HG03521 (cell line): ENCODE measurements around the gene ELOVL6.
A peak's percentile ranks its signal among the peaks of the same experiment; 100 is the strongest.
"Not testable (repeated sequence)": the region's sequence is repeated elsewhere in the genome, so short reads cannot be mapped to it uniquely, and the experiment has no call there.

Experiments
- ATAC-seq: cut with Tn5 transposase; IDR thresholded peaks from one replicate; pipeline ENCODE4 v1.9.1; 2021; ENCODE audit warnings: mild to moderate bottlenecking, moderate library complexity; ENCODE audit not compliant: unreplicated experiment

Gene ELOVL6

DNA sequence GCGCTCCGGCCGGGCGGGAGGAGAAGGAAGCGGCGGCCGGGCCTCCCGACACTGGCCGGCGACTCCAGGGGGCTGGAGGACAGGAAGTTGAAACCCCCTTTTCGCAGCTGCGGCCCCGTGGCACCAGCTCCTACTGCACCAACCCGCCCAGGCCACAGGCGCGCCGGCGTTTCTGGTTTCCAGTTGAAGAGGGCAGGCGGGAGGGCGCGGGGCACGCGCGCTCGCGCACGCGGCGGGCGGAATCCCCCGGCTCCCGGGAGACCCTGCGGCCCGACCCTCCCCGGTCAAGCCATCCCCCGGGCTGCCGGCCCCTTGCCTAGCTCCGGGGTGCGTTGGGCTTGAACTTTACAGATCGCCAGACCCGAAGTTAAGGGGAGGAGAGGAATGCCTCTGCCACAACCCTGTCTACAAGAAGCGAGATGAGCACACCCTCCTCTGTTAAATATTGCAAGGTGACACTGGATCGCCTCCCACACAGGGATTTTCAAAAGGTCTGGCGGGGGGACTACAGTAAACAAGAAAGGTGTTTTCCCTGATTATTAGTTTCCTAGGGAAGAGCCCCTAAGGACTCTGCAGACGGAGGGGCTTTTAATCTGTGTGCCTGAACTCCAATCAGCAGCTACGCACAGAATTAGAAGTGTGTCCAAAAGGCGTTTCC, 1.4 kb downstream of the ELOVL6 start:
- ATAC-seq: peak; percentile 30

DNA sequence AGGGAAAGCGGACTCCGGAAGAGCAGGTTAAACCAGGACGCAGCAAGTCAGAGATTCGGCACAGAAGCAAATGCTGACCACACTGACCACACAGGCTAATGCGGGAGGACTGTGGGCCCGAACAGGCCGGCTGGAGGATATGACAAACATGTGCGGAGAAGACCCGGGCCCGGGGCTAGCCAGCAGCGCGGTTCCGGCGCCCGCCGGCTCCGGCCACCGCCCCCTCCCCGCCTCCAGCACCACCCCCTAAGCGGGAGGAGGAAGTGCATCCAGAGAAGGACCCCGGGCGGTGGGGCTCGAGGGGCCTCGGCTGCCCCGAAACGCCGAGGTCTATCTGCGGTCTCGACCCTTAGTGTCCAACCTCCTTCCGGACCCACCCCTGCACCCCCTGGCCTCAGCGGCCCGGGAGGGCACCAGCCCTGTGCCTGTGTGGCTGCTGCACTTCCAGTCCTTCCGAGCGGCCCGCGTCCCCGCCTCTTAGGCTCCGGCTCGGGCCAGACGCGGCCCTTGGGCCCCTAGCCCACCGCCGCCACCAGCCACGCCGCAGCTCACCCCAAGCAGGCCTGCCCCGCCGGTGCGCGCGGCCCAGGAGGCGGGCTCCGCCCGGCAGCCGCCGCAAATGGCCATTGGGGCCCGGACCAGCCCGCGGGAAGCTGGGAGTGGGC, 2.1 kb downstream of the ELOVL6 start:
- ATAC-seq: peak; percentile 18

DNA sequence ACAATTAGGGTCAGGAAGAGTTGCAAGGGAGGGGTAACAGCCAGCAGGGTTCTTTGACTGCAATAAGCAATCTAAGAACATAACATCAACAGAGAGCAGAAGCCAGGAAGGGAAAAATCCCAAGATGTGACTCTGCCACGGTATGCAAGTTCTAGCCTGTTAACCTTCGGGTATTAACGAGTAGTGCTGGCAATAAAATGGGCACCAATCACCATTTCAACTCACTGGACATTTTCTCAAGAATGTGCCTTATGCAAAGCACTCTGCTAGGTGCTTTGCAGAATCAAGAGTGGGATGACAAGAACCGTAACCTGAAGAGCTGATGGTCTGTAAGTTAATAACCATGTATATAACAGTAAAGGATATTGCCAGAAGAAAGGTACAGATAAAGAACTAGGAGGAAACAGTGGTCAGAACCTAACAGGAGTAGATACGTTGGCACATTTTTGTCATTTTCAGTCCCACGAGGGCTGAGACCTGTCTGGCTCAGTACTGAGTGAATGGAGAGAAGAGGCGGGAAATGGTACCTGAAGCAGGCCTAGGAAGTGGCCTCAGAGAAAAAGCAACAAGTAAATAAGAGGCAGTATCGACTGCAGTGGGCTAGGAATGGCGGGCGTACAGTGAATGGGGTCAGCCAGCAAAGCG, 2.7 kb downstream of the ELOVL6 start:
- no peak for ATAC-seq

DNA sequence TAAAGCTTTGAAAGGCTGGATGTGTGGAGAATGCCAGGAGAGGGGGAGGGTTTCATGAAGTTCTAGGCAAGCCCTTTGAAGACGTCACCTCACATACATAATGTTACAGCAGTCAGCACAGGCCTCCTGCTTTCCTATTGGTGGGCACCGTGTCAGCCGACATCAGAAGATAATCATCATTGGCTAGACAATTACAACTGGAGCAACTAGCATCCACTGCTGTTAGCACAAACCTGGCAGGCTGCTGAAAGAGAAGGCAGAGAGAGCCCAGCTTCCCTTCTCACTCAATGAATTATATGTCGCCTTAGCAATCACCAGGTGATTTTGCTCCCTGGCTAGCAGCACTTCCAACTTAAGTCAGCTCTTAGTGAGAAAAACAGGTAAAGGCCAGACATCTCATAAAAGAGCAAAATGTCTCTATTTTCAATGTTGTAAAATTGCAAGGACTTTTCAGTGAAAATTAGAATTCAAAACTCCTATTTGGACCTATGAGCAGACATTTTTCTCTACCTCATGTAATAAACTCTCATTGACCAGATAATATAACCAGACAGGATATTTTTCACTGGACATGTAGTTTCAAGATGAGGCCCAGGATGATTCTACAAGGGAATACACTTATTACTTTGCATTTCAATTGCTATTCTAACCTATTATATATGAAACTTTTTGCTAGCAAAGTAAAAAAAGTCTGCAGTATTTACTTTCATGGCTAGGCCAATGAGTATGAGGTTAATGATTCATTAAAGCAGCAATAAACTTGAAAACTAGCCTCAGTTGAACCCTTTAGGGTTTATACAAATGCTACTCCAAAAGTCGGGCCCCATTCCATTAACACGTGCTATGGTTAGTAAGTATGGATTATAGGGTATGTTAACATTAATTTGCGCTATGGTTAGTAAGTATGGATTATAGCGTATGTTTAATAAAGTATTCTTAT, 4.3 kb downstream of the ELOVL6 start:
- ATAC-seq: peak; percentile 84

DNA sequence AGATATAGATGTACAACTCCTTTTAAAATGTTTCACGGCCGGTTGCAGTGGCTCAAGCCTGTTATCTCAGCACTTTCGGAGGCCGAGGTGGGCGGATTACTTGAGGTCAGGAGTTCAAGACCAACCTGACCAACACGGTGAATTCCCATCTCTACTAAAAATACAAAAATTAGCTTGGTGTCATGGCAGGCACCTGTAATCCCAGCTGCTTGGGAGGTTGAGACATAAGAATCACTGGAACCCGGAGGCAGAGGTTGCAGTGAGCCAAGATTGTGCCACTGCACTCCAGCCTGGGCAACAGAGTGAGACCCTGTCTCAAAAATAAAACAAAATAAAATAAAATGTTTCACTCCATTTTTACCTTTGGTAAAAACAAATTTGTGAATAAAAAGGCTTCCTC, 5.1 kb downstream of the ELOVL6 start:
- not testable (repeated sequence) for ATAC-seq

DNA sequence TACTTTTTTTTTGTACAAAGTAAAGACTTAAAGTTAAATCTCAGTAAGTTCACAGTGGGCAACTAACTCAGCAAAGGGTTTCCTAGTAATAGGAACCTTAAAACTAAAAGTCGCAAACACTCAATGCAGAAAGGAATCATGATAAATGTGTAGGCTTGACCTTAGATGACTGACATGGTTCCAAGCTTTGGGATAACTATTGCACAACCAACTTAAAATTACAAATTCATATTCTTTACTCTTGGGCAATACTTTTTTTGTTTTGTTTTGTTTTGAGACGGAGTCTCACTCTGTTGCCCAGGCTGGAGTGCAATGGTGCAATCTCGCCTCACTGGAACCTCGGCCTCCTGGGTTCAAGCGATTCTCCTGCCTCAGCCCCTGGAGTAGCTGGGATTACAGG, 8.2 kb downstream of the ELOVL6 start:
- no peak for ATAC-seq

DNA sequence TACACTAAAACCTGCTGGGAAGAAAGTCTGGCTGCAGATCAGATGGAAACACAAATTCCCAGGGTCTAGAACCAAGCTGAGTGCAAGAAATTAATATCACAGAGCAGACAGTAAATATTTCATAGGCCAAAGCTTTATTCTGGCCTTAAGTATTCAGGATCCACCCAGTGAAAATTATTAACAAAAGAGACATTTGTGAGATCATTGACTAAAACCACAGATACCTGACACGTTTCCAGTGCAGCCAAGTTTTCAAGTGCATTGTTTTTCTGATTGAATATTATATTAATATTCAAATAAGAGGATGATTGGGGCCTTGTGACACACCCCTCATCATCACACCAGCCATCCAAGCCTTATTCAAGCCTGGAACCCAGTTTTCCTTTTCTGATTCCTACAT, 10.3 kb downstream of the ELOVL6 start:
- no peak for ATAC-seq

DNA sequence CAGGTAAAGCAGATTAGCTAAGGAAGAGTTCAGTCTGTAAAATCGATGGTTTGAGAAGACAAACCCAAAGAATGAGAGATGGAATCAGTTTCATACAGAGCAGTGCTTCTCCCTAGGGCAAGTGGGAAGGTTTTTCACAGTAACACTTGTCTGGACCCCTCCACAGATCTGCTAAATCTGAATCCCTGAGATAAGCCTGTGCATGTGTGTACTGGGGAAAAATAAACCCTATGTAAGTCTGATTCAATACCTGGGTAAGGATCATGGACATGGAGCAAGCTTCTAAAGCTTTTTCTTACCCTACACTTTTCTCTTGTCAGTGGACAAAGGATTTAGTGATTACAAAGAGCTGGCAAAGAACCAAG, 13.6 kb downstream of the ELOVL6 start:
- ATAC-seq: no peak

DNA sequence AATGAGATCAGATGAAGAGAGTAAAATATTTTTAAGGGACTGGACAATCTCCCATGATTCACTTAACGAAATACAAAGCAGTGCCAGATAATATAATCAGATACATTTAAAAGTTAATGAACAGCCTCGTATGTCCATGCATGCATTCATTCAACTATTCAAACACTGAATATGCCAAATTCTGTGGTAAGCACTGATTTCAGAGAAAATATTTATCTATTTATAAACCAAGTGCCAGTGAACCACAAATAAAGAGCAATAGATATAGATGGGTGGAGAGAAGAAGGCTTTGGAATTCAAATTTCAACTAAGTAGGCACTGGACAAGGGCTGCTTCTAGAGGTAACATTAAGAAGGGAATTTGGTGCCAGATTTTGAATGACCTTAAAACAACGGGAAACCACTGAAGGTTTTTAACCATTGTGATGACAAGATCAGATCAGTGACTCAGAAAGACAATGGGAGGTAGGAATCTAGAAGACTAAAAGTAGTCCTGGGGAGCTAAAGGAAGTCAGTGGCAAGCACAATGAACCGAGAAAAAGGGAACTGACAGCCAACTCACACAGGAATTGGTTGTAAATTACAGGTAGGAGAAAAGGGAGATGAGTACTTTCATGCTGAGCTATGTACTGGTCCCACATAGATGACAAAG, 14.2 kb downstream of the ELOVL6 start:
- ATAC-seq: no peak

DNA sequence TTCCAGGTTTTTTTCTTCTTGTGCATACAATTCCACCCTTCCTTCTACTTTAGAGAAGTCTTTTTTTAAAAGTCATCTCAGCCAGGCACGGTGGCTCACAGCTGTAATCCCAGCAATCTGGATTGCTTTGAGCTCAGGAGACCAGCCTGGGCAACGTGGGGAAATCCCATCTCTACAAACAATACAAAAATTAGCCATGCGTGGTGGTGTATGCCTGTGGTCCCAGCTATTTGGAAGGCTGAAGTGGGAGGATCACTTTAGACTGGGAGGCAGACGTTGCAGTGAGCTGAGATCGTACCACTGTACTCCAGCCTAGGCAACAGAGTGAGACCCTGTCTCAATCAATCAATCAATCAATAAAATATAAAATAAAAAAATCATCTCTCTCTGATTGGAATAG, 14.8 kb downstream of the ELOVL6 start:
- no peak for ATAC-seq

DNA sequence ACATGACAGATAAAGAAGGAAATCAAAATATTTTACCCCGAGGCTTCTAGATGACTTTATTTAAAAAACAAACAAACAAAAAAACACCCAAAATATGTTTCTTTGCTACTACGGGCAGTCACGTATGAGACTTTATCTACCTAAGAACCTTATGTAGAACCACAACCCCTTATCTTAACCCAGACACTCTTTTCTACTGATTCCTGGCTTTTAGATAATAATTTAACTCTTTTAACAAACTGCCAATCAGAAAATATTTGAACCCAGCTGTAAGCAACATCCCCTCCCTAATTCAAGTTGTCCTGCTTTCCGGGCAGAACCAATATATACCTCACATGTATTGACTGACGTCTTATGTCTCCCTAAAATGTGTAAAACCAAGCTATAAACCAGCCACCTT, 15.4 kb downstream of the ELOVL6 start:
- no peak for ATAC-seq

DNA sequence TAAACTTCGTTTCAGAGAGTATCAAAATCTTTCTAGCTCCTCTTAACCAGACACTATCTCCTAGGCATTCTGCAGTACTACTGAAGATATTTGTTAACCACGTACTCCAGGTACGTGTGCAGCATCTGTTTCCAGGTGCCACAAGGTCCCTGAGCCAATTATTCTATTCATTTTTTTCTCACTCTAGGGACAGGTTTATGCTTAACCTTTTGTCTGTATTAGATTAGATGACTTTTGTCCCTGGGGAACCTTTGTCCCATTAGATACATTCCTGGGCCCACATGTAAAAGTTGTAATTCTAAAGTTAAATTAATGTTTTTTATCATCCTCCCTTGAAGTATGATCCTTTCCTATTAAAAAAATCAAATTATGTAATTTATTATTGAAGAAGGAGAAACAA, 16.5 kb downstream of the ELOVL6 start:
- ATAC-seq: no peak

DNA sequence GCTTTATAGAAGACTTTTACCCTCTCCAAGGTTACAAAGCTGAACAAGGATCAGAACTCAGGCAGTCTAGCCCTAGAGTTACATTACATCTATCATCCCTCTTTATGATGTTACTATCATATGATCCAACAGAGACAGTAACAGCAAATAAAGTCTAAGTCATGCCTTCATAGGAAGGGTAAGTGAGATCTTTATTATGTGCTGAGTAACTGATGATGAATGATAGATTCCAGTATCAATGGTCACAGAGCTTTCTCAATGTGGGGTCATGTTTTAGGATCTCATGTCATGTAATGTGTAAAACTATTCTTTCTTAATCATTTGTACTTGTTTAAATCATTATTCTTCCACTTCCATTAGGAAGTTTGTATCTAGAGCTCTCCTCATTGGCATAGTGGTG, 22.8 kb downstream of the ELOVL6 start:
- ATAC-seq: no peak

DNA sequence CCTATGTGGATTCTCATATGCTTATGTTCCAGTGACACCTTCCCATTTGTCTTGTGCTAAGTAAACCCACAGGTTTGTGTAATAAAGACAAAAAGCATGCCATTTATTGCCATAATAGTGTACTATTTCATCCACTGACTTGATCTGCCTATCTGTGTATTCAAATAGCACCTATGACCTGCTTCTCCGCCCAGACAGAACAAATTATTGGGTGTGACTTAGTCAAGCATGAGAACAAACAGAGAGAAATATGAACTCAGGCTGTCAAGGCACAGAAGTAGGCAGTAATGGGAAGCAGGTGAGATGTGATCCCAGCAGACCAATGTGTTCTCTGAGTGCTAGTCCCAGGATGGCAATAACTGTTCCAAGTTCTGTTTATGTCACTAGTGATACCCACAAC, 25.4 kb downstream of the ELOVL6 start:
- ATAC-seq: no peak

DNA sequence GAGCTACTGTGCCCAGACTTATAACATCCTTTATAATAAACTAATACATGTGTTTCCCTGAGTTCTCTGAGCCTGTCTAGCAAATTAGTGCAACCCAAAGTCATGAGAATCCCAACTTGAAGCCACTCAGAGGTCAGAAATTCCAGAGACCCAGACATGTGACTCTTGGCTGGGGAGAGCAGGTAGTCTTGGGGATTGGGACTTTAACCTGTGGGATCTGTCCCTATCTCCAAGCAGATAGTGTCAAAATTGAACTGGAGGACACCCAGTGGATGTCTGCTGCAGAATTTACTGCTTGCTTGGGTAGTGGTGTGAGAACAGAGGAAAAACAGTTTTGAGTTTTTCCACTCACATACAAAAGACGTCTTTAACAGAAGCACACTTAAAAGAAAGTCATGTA, 26.4 kb downstream of the ELOVL6 start:
- no peak for ATAC-seq

DNA sequence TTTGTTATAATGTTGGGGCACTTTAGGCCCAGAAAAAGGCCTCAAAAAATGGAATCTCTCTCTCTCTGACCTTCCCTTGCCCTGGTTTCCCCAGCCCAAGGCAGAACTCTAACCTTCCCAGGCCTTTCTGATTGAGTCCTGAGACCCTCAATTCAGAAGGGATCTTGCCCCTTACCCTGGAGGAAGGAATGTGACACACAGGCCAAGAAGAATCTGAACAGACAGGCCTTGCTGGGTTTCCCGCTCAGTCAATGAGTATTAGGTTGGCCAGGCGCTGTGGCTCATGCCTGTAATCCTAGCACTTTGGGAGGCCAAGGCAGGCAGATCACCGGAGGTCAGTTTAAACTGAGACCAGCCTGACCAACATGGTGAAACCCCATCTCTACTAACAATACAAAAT, 27.6 kb downstream of the ELOVL6 start:
- no peak for ATAC-seq

DNA sequence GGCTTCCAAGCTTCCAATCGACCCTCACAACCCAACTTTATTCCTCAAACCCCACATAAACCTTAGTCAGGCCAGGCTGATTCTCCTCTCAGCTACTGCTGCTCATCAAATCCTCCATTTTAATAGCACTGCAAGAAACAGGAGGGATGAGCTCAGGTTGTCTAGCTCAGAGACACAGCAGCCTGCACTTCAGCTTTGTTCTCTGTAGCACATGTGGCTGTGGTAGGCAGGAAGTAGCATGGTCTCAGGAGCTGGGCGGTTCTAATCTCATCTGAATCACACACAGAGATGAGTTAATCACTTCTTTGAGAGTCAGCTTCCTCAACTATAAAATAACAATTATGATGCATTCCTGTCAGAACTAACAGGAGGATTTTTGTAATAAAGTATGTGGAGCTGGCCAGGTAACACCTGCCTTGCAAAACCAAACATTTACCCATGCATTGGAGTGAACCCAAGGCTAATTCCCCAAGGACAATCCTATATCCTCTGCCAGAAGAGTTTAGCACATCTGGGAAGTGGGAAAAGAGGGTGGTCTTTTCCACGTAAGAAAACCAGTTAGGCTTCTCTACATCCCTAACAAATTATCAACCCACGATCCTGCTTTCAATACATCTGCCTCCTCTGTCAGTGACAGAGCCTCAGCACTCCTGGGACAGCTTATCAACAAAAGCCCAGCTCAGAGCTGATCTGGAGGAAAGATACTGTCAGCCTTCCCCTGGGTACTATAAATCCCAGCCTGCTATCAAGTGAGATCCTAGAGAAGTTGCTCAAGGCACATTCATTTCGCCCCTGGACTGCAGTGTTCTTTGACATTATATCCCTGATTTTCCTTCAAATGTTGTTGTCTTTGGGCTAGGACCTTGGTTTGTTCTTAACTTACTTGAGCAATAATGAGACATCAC, 32.8 kb downstream of the ELOVL6 start:
- peak; percentile 72 for ATAC-seq

DNA sequence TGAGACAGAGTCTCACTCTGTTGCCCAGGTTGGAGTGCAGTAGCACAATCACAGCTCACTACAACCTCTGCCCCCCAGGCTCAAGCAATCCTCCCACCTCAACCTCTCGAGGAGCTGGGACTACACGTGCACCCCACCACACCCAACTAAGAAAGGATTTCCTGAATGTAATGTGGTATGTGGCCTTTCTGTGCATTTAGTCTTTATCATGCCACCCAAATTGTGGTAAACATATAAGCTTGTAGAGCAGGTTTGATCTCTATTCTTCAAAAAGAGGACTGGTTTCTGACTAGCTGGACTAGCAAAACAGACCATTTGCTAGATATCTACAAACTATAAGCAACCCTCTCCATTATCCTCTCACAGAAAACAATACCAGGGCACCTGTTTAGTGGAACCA, 33.6 kb downstream of the ELOVL6 start:
- no peak for ATAC-seq

DNA sequence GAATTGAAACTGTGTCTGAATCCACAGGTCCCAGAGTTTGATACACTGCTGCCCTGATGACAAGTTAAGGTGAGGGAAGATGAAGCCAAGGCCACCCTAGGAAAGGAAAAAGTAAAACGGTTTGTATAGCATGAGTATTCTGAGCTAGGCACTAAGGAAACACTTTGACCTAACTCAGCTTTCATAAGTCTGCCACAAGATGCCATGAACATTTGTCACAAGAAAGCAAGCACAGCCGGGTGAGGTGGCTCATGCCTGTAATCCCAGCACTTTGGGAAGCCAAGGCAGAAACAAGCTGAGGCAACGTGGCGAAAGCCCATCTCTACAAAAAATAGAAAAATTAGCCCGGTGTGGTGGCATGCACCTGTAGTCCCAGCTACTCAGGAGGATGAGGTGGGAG, 34.2 kb downstream of the ELOVL6 start:
- ATAC-seq: no peak
